HUES64 (cell line): ENCODE measurements around the gene KPNA4.

Source experiments
- H3K27ac ChIP-seq: 2 replicates; pipeline ENCODE4 v1.7.0; 2013; ENCODE audit warnings: low read depth, low read length, inconsistent platforms
- H3K27me3 ChIP-seq: 2 replicates; pipeline ENCODE4 v1.6.1; 2013; ENCODE audit warnings: mild to moderate bottlenecking, low read length; ENCODE audit not compliant: insufficient read depth
- H3K36me3 ChIP-seq: 2 replicates; pipeline ENCODE4 v1.6.1; 2013; ENCODE audit warnings: mild to moderate bottlenecking, low read length; ENCODE audit not compliant: insufficient read depth
- H3K4me1 ChIP-seq: 2 replicates; pipeline ENCODE4 v1.6.1; 2013; ENCODE audit warnings: mild to moderate bottlenecking, low read length, moderate library complexity; ENCODE audit not compliant: insufficient read depth
- H3K4me3 ChIP-seq: 2 replicates; pipeline ENCODE4 v1.5.1; 2013; ENCODE audit warnings: mild to moderate bottlenecking, low read length, moderate library complexity
- H3K9ac ChIP-seq: 2 replicates; pipeline ENCODE4 v1.6.1; 2013; ENCODE audit warnings: mild to moderate bottlenecking, low read depth, low read length
- H3K9me3 ChIP-seq: 2 replicates; pipeline ENCODE4 v1.6.1; 2013; ENCODE audit warnings: low read depth, low read length; ENCODE audit not compliant: insufficient read depth
- WGBS: fragments of 150-250, 120-280 bp; methylation state at CpG from one replicate; pipeline ENCODE4 v1.1.7; 2013; ENCODE audit warnings: missing lambda C conversion rate; 5-methylcytosine and 5-hydroxymethylcytosine counted together

KPNA4 gene

GRCh38 chr3:160450846-160451245 is 114.5 kb downstream of the KPNA4 start:
- Histone ChIP-seq H3K27me3 (no peaks in the 10 kb centered on the region), H3K4me1 (peaks cover 24% of the 10 kb centered on the region), H3K36me3 (peaks cover 24% of the 10 kb centered on the region), H3K4me3 (peak overlapping the region; percentile 91), H3K27ac (peak overlapping the region; percentile 99), H3K9me3 (no peaks in the 10 kb centered on the region), H3K9ac (peak overlapping the region; percentile 92)
- WGBS, result 67% methylated on average over 3 of the region's 3 CpGs

DNA sequence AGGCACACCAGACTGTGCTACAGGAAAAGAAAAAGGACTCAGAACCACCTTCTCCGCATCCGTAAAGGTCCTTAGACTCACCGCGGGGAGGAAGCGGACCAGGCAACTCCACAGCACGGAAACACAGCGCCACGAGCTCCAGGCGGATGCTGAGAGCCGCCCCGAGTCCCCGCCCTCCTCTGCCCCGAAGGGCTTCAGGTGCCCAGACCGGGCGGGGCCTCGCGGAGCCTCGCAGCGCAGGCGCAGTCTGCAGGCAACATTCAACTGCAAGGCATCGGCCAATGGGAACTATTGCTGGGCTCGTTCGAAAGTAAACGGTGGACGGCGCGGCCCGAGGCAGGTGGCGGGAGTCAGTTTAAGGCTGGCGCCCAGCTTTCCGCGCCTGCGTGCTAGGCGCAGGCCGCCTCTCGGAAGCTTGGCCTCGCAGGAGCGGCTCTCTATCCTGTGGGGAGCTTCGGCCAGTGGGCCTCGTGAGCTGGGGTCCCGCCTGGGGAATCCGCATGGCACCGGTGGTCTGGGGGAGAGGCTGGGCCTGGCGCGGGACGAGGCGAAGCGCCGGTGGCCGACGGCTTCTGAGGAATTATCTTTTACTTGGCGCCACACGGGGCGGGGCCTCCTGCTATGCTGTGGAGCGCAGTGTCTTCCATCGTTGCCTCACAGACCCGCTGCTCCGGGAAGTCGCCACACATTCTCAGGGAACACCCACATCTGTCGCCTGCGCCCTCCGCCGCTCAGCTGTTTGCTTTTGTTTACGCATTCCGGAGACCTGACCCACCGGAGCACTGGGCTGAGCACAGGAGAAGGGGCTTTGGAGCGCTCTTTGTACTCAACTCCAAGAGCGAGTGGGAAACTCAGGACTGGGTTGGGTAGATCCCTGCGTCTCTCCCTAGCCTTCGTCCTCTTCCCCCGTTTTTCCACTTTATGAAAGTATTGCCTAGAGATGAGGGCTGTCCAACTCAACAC is 115.5 kb downstream of the KPNA4 start, which contains the start of gene TRIM59:
Gene TRIM59, minus strand, starts transcription at position 151 of the 963 bp plus-strand sequence. CDS start 10,603 bp downstream, outside the sequence.
- Histone ChIP-seq H3K9me3 (no peaks in the 10 kb centered on the region), H3K4me1 (peaks cover 24% of the 10 kb centered on the region), H3K36me3 (peaks cover 31% of the 10 kb centered on the region), H3K27ac (peak within 1 kb of the TSS; percentile 99), H3K4me3 (peak within 1 kb of the TSS; percentile 91), H3K27me3 (no peaks in the 10 kb centered on the region), H3K9ac (peak within 1 kb of the TSS; percentile 92)
- under 1% methylated on average over 71 of the region's 71 CpGs for WGBS

DNA sequence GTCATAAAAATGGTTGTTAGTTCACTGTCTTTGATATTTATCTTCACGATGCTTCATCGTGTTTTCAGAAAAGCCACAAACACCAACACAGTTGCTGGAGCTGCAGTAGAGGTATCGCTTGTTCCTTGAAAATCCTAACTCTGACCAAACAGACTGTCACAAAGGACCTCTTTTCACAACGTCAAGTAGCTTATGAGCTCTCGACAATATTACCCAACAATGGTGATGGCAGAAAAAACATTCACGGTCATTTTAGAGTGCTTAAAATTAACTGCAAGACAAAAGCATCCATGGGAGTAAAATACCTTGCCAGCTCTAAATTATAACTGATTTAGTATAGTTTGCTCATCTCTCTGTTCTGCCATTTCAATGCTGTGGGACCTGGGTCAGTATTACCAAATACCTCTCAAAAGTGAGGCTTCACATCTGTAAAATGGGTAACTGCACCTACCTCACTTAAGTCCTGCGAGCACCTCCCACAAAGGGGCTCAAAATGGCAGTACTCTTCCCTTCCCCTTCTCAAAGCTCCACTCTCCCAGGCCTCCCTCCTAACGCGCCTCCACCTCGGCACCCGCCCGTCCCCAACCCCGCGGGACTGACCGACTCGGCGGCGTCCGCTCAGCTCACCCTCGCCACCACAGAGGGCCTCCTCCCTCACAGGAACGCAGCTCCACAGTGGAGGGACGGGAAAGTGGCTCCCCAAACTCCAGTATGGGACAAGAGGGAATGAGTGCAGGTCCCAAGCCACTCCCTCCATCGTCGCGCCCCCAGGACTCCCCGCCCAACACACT is 116.3 kb downstream of the KPNA4 start:
- Histone ChIP-seq H3K4me1 (peaks cover 24% of the 10 kb centered on the region), H3K4me3 (peak overlapping the region; percentile 91), H3K36me3 (peaks cover 39% of the 10 kb centered on the region), H3K27me3 (no peaks in the 10 kb centered on the region), H3K9me3 (no peaks in the 10 kb centered on the region), H3K9ac (peak overlapping the region; percentile 92), H3K27ac (peak overlapping the region; percentile 99)
- WGBS, result under 1% methylated on average over 25 of the region's 26 CpGs

DNA sequence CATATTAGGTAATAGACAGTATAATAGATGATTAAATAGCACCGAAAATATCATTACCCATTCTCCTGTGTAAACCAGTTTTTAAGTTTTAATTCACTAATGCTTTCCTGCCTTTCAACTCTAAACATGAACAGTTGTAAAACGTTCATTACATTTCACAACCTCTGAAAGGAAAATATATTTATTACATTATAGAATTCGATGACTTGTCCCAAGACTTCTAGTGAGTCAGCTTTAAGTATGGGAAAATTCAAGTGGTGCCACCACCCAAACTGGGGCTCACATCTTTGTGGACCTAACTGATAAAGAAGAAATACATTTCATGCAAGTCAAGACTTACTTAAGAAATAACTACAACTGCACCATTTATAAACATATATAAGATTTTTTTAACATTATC is 117.8 kb downstream of the KPNA4 start:
- peaks cover 54% of the 10 kb centered on the region for H3K36me3 ChIP-seq
- peak overlapping the region; percentile 91 for H3K4me3 ChIP-seq
- H3K27ac ChIP-seq, result no peak overlapping the region
- no peaks in the 10 kb centered on the region for H3K27me3 ChIP-seq
- 86% methylated on average over 2 of the region's 3 CpGs for WGBS
- peak overlapping the region; percentile 92; the same call in 1 of the 2 replicates for H3K9ac ChIP-seq
- H3K4me1 ChIP-seq, result peaks cover 24% of the 10 kb centered on the region
- 0 out of 2 replicates have a peak, but pooled peaks cover 5% of the 10 kb centered on the region for H3K9me3 ChIP-seq

GRCh38 chr3:160446522-160447056 is 118.8 kb downstream of the KPNA4 start:
- H3K36me3 ChIP-seq, result peaks cover 64% of the 10 kb centered on the region
- 0 out of 2 replicates have a peak, but pooled peaks cover 5% of the 10 kb centered on the region for H3K9me3 ChIP-seq
- peak overlapping the region; percentile 18 for H3K4me3 ChIP-seq
- H3K27me3 ChIP-seq, result no peaks in the 10 kb centered on the region
- no peak overlapping the region for H3K27ac ChIP-seq
- peaks cover 24% of the 10 kb centered on the region for H3K4me1 ChIP-seq
- whole genome bisulfite sequencing, result 95% methylated on average over 11 of the region's 13 CpGs
- no peak overlapping the region for H3K9ac ChIP-seq

- no peak overlapping the region for H3K27ac ChIP-seq
- H3K9ac ChIP-seq, result no peak overlapping the region
- H3K4me3 ChIP-seq, result no peak overlapping the region
- 0 out of 2 replicates have a peak, but pooled peaks cover 5% of the 10 kb centered on the region for H3K9me3 ChIP-seq
- H3K36me3 ChIP-seq, result peaks cover 68% of the 10 kb centered on the region
- H3K4me1 ChIP-seq, result peaks cover 24% of the 10 kb centered on the region
- no peaks in the 10 kb centered on the region for H3K27me3 ChIP-seq
- WGBS, result no CpG with 5 or more reads among the region's 1 CpG
These were observed 119.5 kb downstream of the KPNA4 start for GRCh38 chr3:160445854-160446253.
